ENCODE measurements around the gene MET. TPM values are rescaled to one million over a fixed set of nuclear protein-coding genes. Genes with fewer than 3 reads are reported as not detected.

MET gene
- total and polyA plus RNA-seq, 10 of the 15 experiments (the other 5 are each of a cell fraction or from before 2014, with no cell fraction given): 0.01 to 0.21 TPM; not detected in 8

DNA sequence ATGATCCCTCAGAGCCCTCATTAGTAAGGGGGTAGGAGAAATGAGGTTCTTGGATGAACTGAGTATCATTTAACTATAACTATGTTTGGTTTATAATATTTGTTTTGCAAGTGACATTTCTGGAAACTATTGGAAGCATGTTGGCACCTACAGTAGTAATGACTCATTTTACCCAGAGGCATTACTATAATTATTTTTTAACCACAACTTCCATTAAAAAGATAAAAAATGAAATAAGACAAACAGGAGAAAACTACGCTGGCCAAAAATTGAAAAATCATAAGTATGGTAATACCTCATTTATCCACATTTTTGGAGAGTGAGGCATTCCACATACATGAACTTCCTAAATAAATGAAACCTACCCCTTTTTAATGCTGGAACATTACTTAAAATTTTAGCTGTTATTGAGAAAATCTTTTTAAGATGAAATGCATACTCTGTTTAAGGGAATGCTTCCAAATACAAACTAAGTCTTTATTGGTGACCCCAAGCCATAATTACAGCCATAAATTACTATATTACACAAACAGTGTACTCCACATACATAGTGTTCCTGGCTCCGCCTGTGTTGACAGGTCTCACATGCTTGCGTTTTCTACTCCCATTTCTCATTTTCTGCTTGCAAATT is 105.8 kb downstream of the MET start:
- no peak for ATAC-seq
- peaks cover 2 to 3% of the 10 kb centered on the region in 2 experiments; a peak in 2 of 4 replicates for H3K27me3 ChIP-seq (replicated peaks in 1 of 2; ENCODE audit: control insufficient read depth in 2 of 2, insufficient read depth in 2 of 2, low read length in 1 of 2)
- H3K4me1 ChIP-seq (ENCODE audit: control insufficient read depth, insufficient read depth, low read length): no peaks in the 10 kb centered on the region
- FAIRE-seq: no peak
- POLR2A ChIA-PET: interaction anchor here (0.8 kb wide), 1 partner anchor 200 kb away, joined by 3 read pairs; no protein-coding TSS in a partner anchor
- no peaks in the 10 kb centered on the region for H3K79me2 ChIP-seq (ENCODE audit: control insufficient read depth, insufficient read depth, low read length)
- H4K20me1 ChIP-seq (ENCODE audit: control insufficient read depth, insufficient read depth): no peaks in the 10 kb centered on the region
- in situ Hi-C loops (cut with MboI): no loop called here
- no TSS peak for BruUV-seq (replicated peaks)
- H3K9me3 ChIP-seq (replicated peaks; ENCODE audit: control insufficient read depth, insufficient read depth, low read length): no peaks in the 10 kb centered on the region
- 60% methylated on average over 3 of the region's 3 CpGs for WGBS (ENCODE audit: insufficient coverage, insufficient replicate concordance, low lambda C conversion rate, missing lambda C conversion rate)
- H2AFZ ChIP-seq (ENCODE audit: control insufficient read depth, low read depth, low read length): no peak overlapping the region
- H3K36me3 ChIP-seq (ENCODE audit: control insufficient read depth in 2 of 2, insufficient read depth in 2 of 2, low read length in 1 of 2): no peaks in the 10 kb centered on the region
- SMC1A ChIA-PET (ENCODE audit: uncharacterized antibody, unreplicated experiment): no interaction called here
- CTCF ChIA-PET: interaction anchor here (0.8 to 5.4 kb wide), 4 partner anchors 9 to 639 kb away, joined by 3 to 22 read pairs (median 5); no protein-coding TSS in a partner anchor
- H3K4me2 ChIP-seq (ENCODE audit: control insufficient read depth, insufficient read depth): no peak overlapping the region
- DNase-seq (ENCODE audit: low read depth, low spot score): no peak
- TF ChIP-seq RBBP5 (conservative IDR thresholded peaks at IDR 0.05) (no peak), ZNF274 (IDR thresholded peaks at IDR 0.05; ENCODE audit: insufficient read depth, insufficient read length) (no peak), MEF2A (IDR thresholded peaks at IDR 0.05; ENCODE audit: insufficient read depth, low read depth, low read length) (no peak), NR2C2 (IDR thresholded peaks at IDR 0.05; ENCODE audit: borderline replicate concordance, control insufficient read depth, insufficient read length, low read depth) (no peak), SREBF2 (IDR thresholded peaks at IDR 0.05; ENCODE audit: low read length) (no peak), TARDBP (IDR thresholded peaks at IDR 0.05; ENCODE audit: borderline replicate concordance) (no peak), GATAD2B (conservative IDR thresholded peaks at IDR 0.05; ENCODE audit: low read depth) (no peak)
- TF ChIP-seq, protein P1, sequence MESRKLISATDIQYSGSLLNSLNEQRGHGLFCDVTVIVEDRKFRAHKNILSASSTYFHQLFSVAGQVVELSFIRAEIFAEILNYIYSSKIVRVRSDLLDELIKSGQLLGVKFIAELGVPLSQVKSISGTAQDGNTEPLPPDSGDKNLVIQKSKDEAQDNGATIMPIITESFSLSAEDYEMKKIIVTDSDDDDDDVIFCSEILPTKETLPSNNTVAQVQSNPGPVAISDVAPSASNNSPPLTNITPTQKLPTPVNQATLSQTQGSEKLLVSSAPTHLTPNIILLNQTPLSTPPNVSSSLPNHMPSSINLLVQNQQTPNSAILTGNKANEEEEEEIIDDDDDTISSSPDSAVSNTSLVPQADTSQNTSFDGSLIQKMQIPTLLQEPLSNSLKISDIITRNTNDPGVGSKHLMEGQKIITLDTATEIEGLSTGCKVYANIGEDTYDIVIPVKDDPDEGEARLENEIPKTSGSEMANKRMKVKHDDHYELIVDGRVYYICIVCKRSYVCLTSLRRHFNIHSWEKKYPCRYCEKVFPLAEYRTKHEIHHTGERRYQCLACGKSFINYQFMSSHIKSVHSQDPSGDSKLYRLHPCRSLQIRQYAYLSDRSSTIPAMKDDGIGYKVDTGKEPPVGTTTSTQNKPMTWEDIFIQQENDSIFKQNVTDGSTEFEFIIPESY (IDR thresholded peaks at IDR 0.05): no peak
- intact Hi-C loops (cut with micrococcal nuclease; ENCODE audit: unreplicated experiment): no loop called here
- no peak overlapping the region for H3K27ac ChIP-seq (ENCODE audit: control insufficient read depth, insufficient read depth)
- H3K4me3 ChIP-seq: no peak overlapping the region
- RAD21 ChIA-PET (ENCODE audit: unreplicated experiment): no interaction called here
- H3K9ac ChIP-seq (ENCODE audit: control insufficient read depth, insufficient read depth, low read length): no peak overlapping the region
